ENCODE measurements around the gene PRRT1B.
"Not testable (repeated sequence)": the region's sequence is repeated elsewhere in the genome, so short reads cannot be mapped to it uniquely, and the experiment has no call there.

The PRRT1B gene

DNA sequence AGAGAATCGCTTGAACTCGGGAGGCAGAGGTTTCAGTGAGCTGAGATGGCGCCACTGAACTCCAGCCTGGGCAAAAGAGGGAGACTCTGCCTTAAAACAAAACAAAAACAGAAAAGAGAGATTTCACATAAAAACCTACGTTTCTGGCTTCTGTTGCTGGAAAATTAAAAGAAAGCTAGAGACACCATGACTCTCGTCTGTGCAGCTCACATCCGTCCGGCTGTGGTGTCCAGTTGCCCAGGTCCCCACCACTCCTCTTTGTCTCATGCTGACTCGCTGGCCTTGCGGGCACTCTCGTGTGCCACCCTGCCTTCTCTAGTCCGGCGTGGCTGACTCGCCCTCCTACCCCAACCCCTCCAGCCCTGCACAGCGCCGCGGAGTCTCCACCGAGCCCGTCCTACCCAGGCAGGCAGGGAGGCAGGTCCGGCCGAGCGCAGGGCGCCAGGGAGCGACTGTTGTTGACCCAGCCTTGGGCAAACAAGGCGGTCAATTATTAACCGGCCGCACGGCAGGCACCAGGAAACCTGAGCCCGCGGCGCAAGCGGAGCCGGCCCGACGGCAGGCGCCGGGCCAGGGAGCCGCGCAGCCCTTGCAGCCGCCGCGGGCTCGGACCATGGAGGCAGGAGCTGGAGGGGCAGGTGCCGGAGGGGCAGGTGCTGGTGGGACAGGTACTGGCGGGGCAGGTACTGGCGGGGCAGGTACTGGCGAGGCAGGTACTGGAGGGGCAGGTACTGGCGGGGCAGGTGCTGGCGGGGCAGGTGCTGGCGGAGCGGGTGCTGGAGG, at the start of gene PRRT1B:
Gene PRRT1B (plus strand): TSS at position 521 of the 783 bp plus-strand sequence. CDS start 93 bp downstream, at position 614.
- DNase-seq: no peak

DNA sequence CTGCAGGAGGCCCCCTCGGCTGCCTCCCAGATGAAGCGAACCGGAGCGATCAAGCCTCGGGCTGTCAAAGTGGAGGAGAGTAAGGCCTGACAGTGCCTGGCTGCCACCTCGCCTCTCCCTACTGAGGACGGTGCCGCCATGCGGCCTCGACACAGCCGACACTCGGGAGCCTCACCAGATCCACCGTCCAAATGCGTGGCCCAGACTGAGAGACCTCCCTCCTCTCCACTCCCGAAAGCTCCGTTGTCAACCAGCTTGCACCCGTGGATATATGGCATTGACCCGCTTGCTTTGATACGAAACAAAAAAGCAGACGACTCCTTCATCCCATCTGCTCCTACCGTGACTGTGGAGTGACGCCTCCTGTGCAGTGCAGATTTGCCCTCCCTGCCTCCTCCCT, 49.5 kb upstream of the PRRT1B start:
- DNase-seq: no peak

GRCh38 chr9:131496844-131497405, 48.4 kb upstream of the PRRT1B start:
- no peak for DNase-seq

DNA sequence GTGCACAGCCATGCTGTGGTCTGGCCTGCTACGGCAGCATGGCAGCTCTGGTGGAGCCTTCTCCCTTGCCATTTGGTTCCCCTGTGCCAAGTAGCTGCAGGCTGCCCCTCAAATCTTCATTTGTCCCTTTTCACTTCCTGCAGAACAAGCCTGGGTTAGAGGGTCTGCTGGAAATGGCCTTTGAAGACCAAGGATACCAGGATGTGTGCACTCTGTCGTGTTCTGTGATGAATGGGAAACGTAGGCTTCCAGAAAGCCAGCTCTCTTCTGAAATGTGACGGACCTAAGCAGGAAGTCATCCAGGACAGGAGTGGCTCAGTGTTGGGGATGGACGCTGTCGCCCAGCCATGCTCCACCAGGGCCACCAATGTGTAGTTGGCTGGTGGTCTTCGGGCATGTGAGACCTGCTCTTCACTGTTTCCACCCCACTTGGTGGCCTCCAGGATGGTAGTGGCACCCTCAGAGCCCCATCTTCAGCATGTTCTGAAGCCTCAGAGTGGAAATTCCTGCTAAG, 46.0 kb upstream of the PRRT1B start:
- DNase-seq: no peak

DNA sequence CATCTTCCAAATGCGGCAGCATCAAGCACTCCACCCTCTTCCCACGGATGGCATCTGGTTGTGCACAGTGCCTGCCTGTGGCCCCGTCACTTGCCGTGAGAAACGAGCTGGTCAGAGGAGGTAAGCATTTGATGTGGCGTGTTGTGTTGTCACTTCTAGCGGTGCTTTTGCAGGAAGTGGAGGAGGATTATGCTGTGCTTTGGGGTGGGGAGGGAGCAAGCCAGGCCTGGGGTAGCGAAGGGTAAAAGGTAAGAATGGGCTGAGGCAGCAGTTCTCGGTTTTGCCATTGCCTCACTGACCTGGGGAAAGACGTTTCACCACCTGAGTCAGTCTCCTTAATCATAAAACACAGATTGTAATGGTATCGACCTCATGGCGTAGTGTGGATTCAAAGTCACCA, 44.9 kb upstream of the PRRT1B start:
- peak; percentile 78 for DNase-seq

GRCh38 chr9:131500939-131501541, 44.3 kb upstream of the PRRT1B start:
- DNase-seq: peak; percentile 62

DNA sequence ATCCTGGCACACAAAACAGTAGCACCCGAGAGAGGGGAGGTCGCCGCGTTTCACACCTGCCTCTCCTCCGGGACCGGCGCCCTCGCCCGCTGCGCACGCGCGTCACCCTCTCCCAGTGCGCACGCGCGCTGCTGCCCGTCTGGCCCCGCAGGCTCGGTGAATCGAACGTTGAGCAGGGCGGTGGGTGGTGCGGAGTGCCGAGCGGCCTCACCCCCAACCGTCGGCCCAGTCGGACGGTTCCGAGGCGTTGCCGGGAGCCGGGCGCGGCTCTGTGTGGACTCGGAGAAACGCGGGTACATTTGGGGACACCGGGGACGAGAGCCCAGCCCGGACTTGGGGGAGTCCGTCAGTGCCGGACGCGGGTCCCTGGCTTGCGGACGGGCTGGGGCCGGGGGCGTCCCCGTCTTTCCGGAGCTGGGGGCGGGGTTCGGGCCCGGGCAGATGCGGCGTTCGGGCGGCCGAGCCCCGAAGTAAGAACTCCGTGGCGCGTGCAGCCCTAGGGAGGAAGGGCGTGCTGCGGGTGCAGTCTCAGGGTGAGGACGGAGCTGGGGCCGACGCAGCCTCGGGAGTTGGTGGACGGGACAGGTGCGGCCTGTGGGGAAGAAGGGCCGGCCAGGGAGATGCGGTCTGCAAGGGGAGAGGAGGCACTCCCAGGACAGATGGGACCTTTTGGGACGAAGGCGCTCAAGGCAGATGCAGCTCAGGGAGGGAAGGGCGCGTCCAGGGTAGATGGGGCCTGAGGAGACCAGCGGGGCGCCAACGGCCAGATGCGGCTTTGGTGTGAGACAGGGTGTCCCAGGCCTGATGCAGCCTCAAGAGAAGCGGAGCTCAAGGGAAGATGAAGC, 42.3 kb upstream of the PRRT1B start, which contains the start of gene POMT1:
Gene POMT1 (plus strand): TSS at position 138 of the 845 bp plus-strand sequence. CDS start 1,301 bp downstream, outside the sequence.
- DNase-seq: peak; percentile 90

GRCh38 chr9:131503626-131504465, 41.5 kb upstream of the PRRT1B start:
- peak; percentile 78 for DNase-seq

DNA sequence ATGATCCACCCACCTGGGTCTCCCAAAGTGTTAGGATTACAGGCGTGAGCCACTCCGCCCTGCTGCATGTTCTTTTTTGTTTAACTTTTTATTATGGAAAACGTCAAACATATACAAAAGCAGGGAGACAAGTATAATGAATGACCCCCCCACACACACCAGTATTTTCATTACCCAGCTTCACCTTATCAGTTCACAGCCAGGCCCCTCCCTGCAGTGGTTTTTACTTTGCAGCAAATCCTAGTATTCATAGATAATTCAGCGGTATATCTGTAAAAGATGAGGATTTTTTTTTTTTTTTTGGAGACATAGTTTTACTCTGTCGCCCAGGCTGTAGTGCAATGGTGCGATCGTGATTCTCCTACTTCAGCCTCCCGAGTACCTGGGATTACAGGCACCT, 40.3 kb upstream of the PRRT1B start:
- DNase-seq: no peak

DNA sequence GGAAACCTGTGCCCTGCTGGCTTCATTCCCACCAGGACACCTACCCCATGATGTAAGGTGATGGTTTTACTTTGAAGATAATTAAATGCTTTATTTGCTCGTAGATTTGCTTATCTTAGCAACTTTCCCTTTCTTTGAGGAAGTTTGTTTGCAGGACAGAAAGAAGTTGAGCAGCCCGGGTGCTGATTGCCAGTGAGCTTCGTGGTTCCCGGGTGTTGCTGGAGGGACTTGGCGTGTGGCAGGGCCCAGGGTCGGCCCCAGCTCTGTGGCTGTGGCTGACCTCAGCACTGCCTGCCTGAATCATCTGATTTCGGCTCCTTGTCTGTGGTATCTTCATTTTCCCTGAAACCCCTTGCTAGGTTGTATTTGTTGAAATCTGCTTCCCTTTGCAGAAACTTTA, 33.9 kb upstream of the PRRT1B start:
- no peak for DNase-seq

- DNase-seq: no peak
Measured at GRCh38 chr9:131511880-131512279, 33.4 kb upstream of the PRRT1B start.

- DNase-seq: no peak
Measured at GRCh38 chr9:131513177-131513576, 32.1 kb upstream of the PRRT1B start.

- DNase-seq: not testable (repeated sequence)
Measured at GRCh38 chr9:131515559-131516031, 29.7 kb upstream of the PRRT1B start.

DNA sequence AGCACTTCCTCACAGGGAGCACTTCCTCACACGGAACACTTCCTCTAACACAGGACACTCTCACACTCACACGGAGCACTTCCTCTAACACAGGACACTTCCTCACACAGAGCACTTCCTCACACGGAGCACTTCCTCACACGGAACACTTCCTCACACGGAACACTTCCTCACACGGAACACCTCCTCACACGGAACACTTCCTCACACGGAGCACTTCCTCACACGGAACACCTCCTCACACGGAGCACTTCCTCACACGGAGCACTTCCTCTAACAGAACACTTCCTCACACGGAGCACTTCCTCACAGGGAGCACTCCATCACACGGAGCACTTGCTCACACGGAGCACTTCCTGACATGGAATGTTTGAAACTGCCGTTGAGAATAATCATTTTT, 29.2 kb upstream of the PRRT1B start:
- no peak for DNase-seq

DNA sequence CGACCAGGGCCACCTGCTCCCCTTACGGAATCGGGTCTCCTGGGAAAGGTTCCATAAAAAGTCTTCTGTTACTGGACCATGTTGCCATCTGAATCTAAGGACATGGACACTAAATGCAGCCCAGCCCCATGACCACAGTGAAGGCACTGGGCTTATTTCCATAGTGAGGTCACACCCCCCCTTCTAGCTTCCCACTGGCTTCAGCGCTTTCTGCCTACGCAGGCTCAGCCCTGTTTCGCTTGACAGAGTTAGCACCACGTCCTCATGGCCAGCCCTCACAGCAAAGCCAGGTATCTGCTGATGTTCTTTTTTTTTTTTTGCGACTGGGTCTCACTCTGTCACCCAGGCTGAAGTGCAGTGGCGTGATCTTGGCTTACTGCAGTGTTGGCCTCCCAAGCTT, 28.4 kb upstream of the PRRT1B start:
- DNase-seq: no peak

DNA sequence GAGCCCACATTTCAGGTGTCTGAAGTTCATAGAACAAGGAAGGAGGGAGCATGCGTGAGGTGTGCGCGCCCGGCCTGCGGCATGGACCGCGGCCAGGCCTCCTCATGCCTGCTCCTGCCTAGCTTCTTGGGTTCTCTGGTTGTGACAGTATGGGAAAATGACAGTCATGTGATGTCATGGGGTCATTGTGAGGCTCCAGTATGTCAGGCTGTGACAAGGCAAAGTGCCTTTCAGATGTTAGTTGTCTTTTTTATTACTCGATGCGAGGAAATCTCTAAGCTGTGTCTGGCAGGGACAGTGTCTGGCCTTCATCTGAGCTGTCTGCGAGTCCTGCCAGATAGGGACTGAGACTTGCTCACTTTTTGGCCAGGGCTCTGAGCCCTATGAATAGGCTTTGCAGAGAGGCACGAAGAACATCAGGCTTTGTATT, 27.5 kb upstream of the PRRT1B start:
- no peak for DNase-seq

- DNase-seq: no peak
Measured at GRCh38 chr9:131518553-131518952, 26.8 kb upstream of the PRRT1B start.

DNA sequence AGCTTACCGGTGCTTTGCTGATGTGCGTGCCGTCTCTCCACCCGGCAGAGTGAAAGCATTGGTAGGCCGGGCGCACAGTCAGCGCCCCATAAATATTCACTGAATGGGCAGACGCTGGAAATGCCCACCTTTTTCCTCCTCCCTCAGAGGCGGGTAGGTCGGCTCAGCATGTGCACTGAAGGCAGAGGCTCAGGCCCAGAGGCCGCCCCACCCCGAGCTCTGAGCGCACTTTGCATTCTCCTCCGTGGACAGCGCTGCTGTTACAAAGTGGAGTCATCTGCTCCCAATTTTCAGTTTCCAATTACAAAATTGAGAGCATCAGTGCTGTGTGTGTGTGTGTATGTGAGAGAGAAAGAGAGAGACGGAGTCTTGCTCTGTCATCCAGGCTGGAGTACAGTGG, 24.8 kb upstream of the PRRT1B start:
- no peak for DNase-seq

- DNase-seq: no peak
Measured at GRCh38 chr9:131521203-131521602, 24.1 kb upstream of the PRRT1B start.

GRCh38 chr9:131521822-131522221, 23.5 kb upstream of the PRRT1B start:
- DNase-seq: no peak

- no peak for DNase-seq
Measured at GRCh38 chr9:131522257-131523085, 22.9 kb upstream of the PRRT1B start.

All from stimulated activated CD4-positive, alpha-beta T cell treated with anti-CD3 and anti-CD28 coated beads, Interleukin-4, amount 100 ng/mL, for 24 hours (primary cell).